HepG2 (cell line): ENCODE data around the gene CEP63. TPM values are rescaled to one million over a fixed set of nuclear protein-coding genes. Genes with fewer than 3 reads are reported as not detected.

Source experiments
- ATAC-seq: fragments of 200-7000 bp; cut with Tn5 transposase; 3 replicates; pipeline ENCODE4 v1.9.1; 2020; ENCODE audit warnings: mild to moderate bottlenecking, moderate library complexity
- BruUV-seq: library from RNA; stranded (reverse); fragments of 400-500 nt; replicated peaks from 2 replicates; lab custom pipeline; 2021; lab: Mats Ljungman, UMichigan
- CTCF ChIA-PET: fragments of 300-600 bp; formaldehyde crosslinking; extraction: SDS; loops from one replicate; lab custom pipeline; 2021; ENCODE audit warnings: low total read pairs, inconsistent platforms, low intra/inter-chr PET ratio; lab: Yijun Ruan, JAX
- POLR2A ChIA-PET: fragments of 350-600 bp; sonication (Branson Sonifier 250); formaldehyde crosslinking; loops from one replicate; lab custom pipeline; 2020; ENCODE audit warnings: antibody characterized with exemption, inconsistent platforms; lab: Yijun Ruan, JAX
- DNase-seq: peaks from one replicate; pipeline ENCODE4 v3.0.0-alpha.2; 2015; ENCODE audit warnings: low spot score
- FAIRE-seq: peaks from 3 replicates; lab custom pipeline; 2011; peaks lifted over from hg19 to GRCh38; lab: Jason Lieb, UNC
- H2AFZ ChIP-seq: one replicate; pipeline ENCODE4 v1.6.1; 2011; ENCODE audit warnings: low read length, inconsistent platforms
- H3K27ac ChIP-seq: fragments of 300-600 bp; 3 replicates; pipeline ENCODE4 v1.8.0; 2011; ENCODE audit warnings: mixed run types, mild to moderate bottlenecking, mixed read lengths, low read length, inconsistent platforms; ENCODE audit not compliant: insufficient read depth; ENCODE audit errors: extremely low read length
- H3K27me3 ChIP-seq, 2 experiments: fragments of 200-600 bp in 1 of 2; 2 replicates in 1 of 2; 3 replicates in 1 of 2; pipeline versions ENCODE4 v1.6.0 to v1.8.0; 2011; ENCODE audit warnings: low read length in 2 of 2, mild to moderate bottlenecking in 2 of 2, moderate library complexity in 2 of 2, inconsistent platforms in 1 of 2; ENCODE audit not compliant: insufficient read depth in 2 of 2, control insufficient read depth in 1 of 2
- H3K36me3 ChIP-seq, 2 experiments: fragments of 200-600 bp in 1 of 2; replicated peaks in 1 of 2; 2 replicates in 1 of 2; 3 replicates in 1 of 2; pipeline versions ENCODE4 v1.5.1 to v1.8.0; 2011; ENCODE audit warnings: low read length in 2 of 2, inconsistent platforms in 1 of 2; ENCODE audit not compliant: insufficient read depth in 2 of 2, control insufficient read depth in 1 of 2
- H3K4me1 ChIP-seq: 2 replicates; pipeline ENCODE4 v1.5.1; 2012; ENCODE audit warnings: low read length, inconsistent platforms; ENCODE audit not compliant: insufficient read depth
- H3K4me2 ChIP-seq: 2 replicates; pipeline ENCODE4 v1.6.0; 2011; ENCODE audit warnings: low read depth, low read length, inconsistent platforms
- H3K4me3 ChIP-seq, 3 experiments: fragments of 200-600 bp in 1 of 3; sonication (generic), shearing (Covaris generic) in 1 of 3; replicated peaks in 1 of 3; 2 replicates each; pipeline ENCODE4 v1.5.1; 2011 to 2016; ENCODE audit warnings: low read length in 3 of 3, inconsistent platforms in 2 of 3, low read depth in 2 of 3, mild to moderate bottlenecking in 2 of 3, control low read depth in 1 of 3, mixed read lengths in 1 of 3; ENCODE audit not compliant: insufficient read depth in 1 of 3
- H3K79me2 ChIP-seq: one replicate; pipeline ENCODE4 v1.6.1; 2011; ENCODE audit warnings: low read length, inconsistent platforms; ENCODE audit not compliant: insufficient read depth
- H3K9ac ChIP-seq: 2 replicates; pipeline ENCODE4 v1.6.0; 2011; ENCODE audit warnings: mild to moderate bottlenecking, low read depth, low read length, inconsistent platforms; ENCODE audit not compliant: insufficient read depth
- H3K9me3 ChIP-seq: 2 replicates; pipeline ENCODE4 v1.5.1; 2012; ENCODE audit warnings: mild to moderate bottlenecking, low read length
- H4K20me1 ChIP-seq: 2 replicates; pipeline ENCODE4 v1.6.0; 2011; ENCODE audit warnings: inconsistent platforms, mild to moderate bottlenecking, low read length, moderate library complexity; ENCODE audit not compliant: insufficient read depth
- CTCF ChIP-seq: sonication (generic); formaldehyde crosslinking; IDR thresholded peaks from 2 replicates; pipeline ENCODE4 v1.5.0; 2020; ENCODE audit warnings: mild to moderate bottlenecking, missing genetic modification reagents, moderate library complexity
- HNRNPL ChIP-seq: fragments of 200-400 bp; formaldehyde crosslinking; IDR thresholded peaks from 2 replicates; pipeline ENCODE4 v1.6.1; 2017; ENCODE audit warnings: mild to moderate bottlenecking, low read depth, low read length
- NFE2L1 ChIP-seq: sonication (generic); formaldehyde crosslinking; IDR thresholded peaks from 2 replicates; pipeline ENCODE4 v1.4.0; 2020; ENCODE audit warnings: missing genetic modification reagents, mild to moderate bottlenecking, borderline replicate concordance
- SRSF9 ChIP-seq: fragments of 200-400 bp; formaldehyde crosslinking; IDR thresholded peaks from 2 replicates; pipeline ENCODE4 v1.6.1; 2018; ENCODE audit warnings: borderline replicate concordance, mild to moderate bottlenecking, low read depth, low read length; ENCODE audit not compliant: insufficient read depth, poor library complexity, severe bottlenecking
- TAF1 ChIP-seq: sonication (generic); formaldehyde crosslinking; IDR thresholded peaks from 2 replicates; pipeline ENCODE4 v1.4.0; 2020; ENCODE audit warnings: missing genetic modification reagents
- WGBS: methylation state at CpG from one replicate; pipeline ENCODE4 v1.1.6; 2017; ENCODE audit warnings: low lambda C conversion rate; 5-methylcytosine and 5-hydroxymethylcytosine counted together
- in situ Hi-C: cut with HindIII; loops from 2 replicates; pipeline ENCODE4 v1.10.0; 2017; ENCODE audit warnings: low pct_unique_long_range_greater_than_20kb; ENCODE audit not compliant: extremely low pct_ligation_motif_present
- intact Hi-C: fragments of 100-400 bp; cut with micrococcal nuclease; formaldehyde crosslinking; loops from one replicate; pipeline ENCODE4 v1.10.0; 2022; ENCODE audit not compliant: unreplicated experiment
- polyA plus RNA-seq, 8 experiments: library from polyadenylated mRNA; depleted of rRNA in 3 of 8; stranded (reverse) in 7 of 8; unstranded in 1 of 8; fragments of >200 nt; fragmentation: Illumina TruSeq in 4 of 8; extraction: Trizol in 4 of 8; gene quantifications; 2 replicates each; pipeline versions ENCODE4 v1.2.1 to v1.2.3, GENCODE V29; 2011 to 2016; ENCODE audit warnings: low read depth in 4 of 8, missing spikeins in 1 of 8, mixed read lengths in 1 of 8; ENCODE audit not compliant: insufficient read depth in 1 of 8
- total RNA-seq, 5 experiments: library from RNA; depleted of rRNA; stranded (reverse); fragments of >200 nt; fragmentation: Illumina TruSeq; extraction: Trizol; gene quantifications; 2 replicates each; pipeline ENCODE4 v1.2.3, GENCODE V29; 2016; ENCODE audit warnings: low read depth in 1 of 5
- TF ChIP-seq, protein P1 (sequence below): sonication (generic); IDR thresholded peaks from 2 replicates; pipeline ENCODE4 v1.6.1; 2016; ENCODE audit warnings: low read depth, borderline replicate concordance

CEP63 gene
- total and polyA plus RNA-seq, 2 of the 13 experiments (the other 11 are each of a cell fraction or from before 2014, with no cell fraction given) = 7.2 to 18.4 TPM

- peak; percentile 16 for DNase-seq
Observed at GRCh38 chr3:134527037-134527436, 41.2 kb downstream of the CEP63 start.

More at GRCh38 chr3:134527037-134527436, 41.2 kb downstream of the CEP63 start:
- Histone ChIP-seq H3K27ac (no peak overlapping the region), H3K4me1 (no peaks in the 10 kb centered on the region), H3K9me3 (peaks cover 36% of the 10 kb centered on the region), H3K36me3 (no peaks in the 10 kb centered on the region)
- in situ Hi-C loops = no loop called here
- CTCF ChIA-PET = no interaction called here
- POLR2A ChIA-PET = no interaction called here
- TF ChIP-seq CTCF (CRISPR knock-in tag) = peak; percentile 67
- no peak for TF ChIP-seq TAF1 (CRISPR knock-in tag)
- TF ChIP-seq, protein P1, sequence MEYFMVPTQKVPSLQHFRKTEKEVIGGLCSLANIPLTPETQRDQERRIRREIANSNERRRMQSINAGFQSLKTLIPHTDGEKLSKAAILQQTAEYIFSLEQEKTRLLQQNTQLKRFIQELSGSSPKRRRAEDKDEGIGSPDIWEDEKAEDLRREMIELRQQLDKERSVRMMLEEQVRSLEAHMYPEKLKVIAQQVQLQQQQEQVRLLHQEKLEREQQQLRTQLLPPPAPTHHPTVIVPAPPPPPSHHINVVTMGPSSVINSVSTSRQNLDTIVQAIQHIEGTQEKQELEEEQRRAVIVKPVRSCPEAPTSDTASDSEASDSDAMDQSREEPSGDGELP = peak; percentile 34; the same call in 1 of the 2 replicates
- no peak for TF ChIP-seq SRSF9
- no peak for TF ChIP-seq NFE2L1 (CRISPR knock-in tag)
- 0 out of 2 replicates have a peak, but pooled peaks have one; percentile 49 for TF ChIP-seq HNRNPL
- TF ChIP-seq, all 625 proteins: peak for 3
- intact Hi-C loops = no loop called here
- no TSS peak for BruUV-seq
- no peak overlapping the region for H3K4me2 ChIP-seq
- H2AFZ ChIP-seq = no peak overlapping the region
- no peaks in the 10 kb centered on the region for H4K20me1 ChIP-seq
- H3K4me3 ChIP-seq = no peak overlapping the region
- no peaks in the 10 kb centered on the region for H3K27me3 ChIP-seq
- H3K79me2 ChIP-seq = peaks cover 3% of the 10 kb centered on the region
- WGBS = 90% methylated on average over 2 of the region's 4 CpGs
- FAIRE-seq (no peak), ATAC-seq (peak; percentile 96)
- H3K9ac ChIP-seq = no peak overlapping the region
